ENCODE measurements around the gene ANK3. TPM values are rescaled to one million over a fixed set of nuclear protein-coding genes. Genes with fewer than 3 reads are reported as not detected.
A peak's percentile ranks its signal among the peaks of the same experiment; 100 is the strongest.

Gene ANK3
- total RNA-seq, 1 experiment from 2014 or later = 15.3 TPM

- Histone ChIP-seq H3K9me2 (ENCODE audit: insufficient read depth) (no peaks in the 10 kb centered on the region), H2AFZ (ENCODE audit: low read depth, low read length, poor library complexity, severe bottlenecking) (no peak overlapping the region), H3K9ac (ENCODE audit: low read length) (no peak overlapping the region), H3K4me1 (ENCODE audit: control insufficient read depth in 1 of 2, insufficient read depth in 2 of 2, low read length in 2 of 2) (peaks cover 3 to 24% of the 10 kb centered on the region in 2 experiments), H3K4me3 (replicated peaks in 1 of 2; ENCODE audit: low read depth in 1 of 2, low read length in 2 of 2) (no peak overlapping the region), H4K20me1 (ENCODE audit: insufficient read depth) (no peaks in the 10 kb centered on the region), H3K79me2 (ENCODE audit: insufficient read depth, low read length) (no peaks in the 10 kb centered on the region), H3K27me3 (ENCODE audit: insufficient read depth, low read length) (no peaks in the 10 kb centered on the region), H3K27ac (ENCODE audit: low read depth, low read length) (no peak overlapping the region), H3K9me3 (ENCODE audit: control insufficient read depth in 1 of 2, insufficient read depth in 1 of 2, low read depth in 1 of 2, low read length in 2 of 2) (peaks cover 0 to 5% of the 10 kb centered on the region in 2 experiments; a peak in 1 of 4 replicates), H3K36me3 (ENCODE audit: control insufficient read depth in 1 of 2, insufficient read depth in 2 of 2, low read length in 2 of 2) (no peaks in the 10 kb centered on the region), H3K4me2 (ENCODE audit: low read length) (peak overlapping the region; percentile 35)
- TF ChIP-seq JUND (IDR thresholded peaks at IDR 0.05) (peak; percentile 52; the same call in 1 of the 2 replicates), FOSL1 (IDR thresholded peaks at IDR 0.05; ENCODE audit: low read depth) (peak; percentile 51; the same call in 1 of the 2 replicates), EZH2 (IDR thresholded peaks at IDR 0.05) (no peak), SP1 (IDR thresholded peaks at IDR 0.05; ENCODE audit: low read depth) (peak; percentile 22; the same call in 1 of the 2 replicates)
- BruUV-seq (replicated peaks) = no TSS peak
- ATAC-seq = no peak; the same call in 1 of the 2 replicates
- POLR2A ChIA-PET = no interaction called here
- intact Hi-C loops (cut with micrococcal nuclease) = no loop called here
- CTCF ChIA-PET = no interaction called here
- RAD21 ChIA-PET (ENCODE audit: low non-redundant PET in 1 of 2, low total read pairs in 2 of 2, uncharacterized antibody in 2 of 2, unreplicated experiment in 2 of 2) = no interaction called here
- no peak for DNase-seq (ENCODE audit: low read depth, low spot score)
Observed at GRCh38 chr10:59993931-59994330, 395.7 kb downstream of the ANK3 start.

GRCh38 chr10:59991661-59992060, 398.0 kb downstream of the ANK3 start:
- peaks cover 0 to 5% of the 10 kb centered on the region in 2 experiments; a peak in 1 of 4 replicates for H3K9me3 ChIP-seq (ENCODE audit: control insufficient read depth in 1 of 2, insufficient read depth in 1 of 2, low read depth in 1 of 2, low read length in 2 of 2)
- no peaks in the 10 kb centered on the region for H3K79me2 ChIP-seq (ENCODE audit: insufficient read depth, low read length)
- H4K20me1 ChIP-seq (ENCODE audit: insufficient read depth) = no peaks in the 10 kb centered on the region
- no peak overlapping the region for H3K27ac ChIP-seq (ENCODE audit: low read depth, low read length)
- ATAC-seq (peak; percentile 81), DNase-seq (ENCODE audit: low read depth, low spot score) (peak; percentile 56)
- intact Hi-C loops (cut with micrococcal nuclease) = no loop called here
- no TSS peak for BruUV-seq (replicated peaks)
- ChIA-PET RAD21 (ENCODE audit: low non-redundant PET in 1 of 2, low total read pairs in 2 of 2, uncharacterized antibody in 2 of 2, unreplicated experiment in 2 of 2) (no interaction called here), CTCF (no interaction called here), POLR2A (no interaction called here)
- no peaks in the 10 kb centered on the region for H3K36me3 ChIP-seq (ENCODE audit: control insufficient read depth in 1 of 2, insufficient read depth in 2 of 2, low read length in 2 of 2)
- no peak overlapping the region for H3K9ac ChIP-seq (ENCODE audit: low read length)
- H3K27me3 ChIP-seq (ENCODE audit: insufficient read depth, low read length) = no peaks in the 10 kb centered on the region
- H3K4me1 ChIP-seq (ENCODE audit: control insufficient read depth in 1 of 2, insufficient read depth in 2 of 2, low read length in 2 of 2) = peaks cover 3 to 24% of the 10 kb centered on the region in 2 experiments
- H3K4me2 ChIP-seq (ENCODE audit: low read length) = peak overlapping the region; percentile 63
- H3K9me2 ChIP-seq (ENCODE audit: insufficient read depth) = no peaks in the 10 kb centered on the region
- H3K4me3 ChIP-seq (replicated peaks in 1 of 2; ENCODE audit: low read depth in 1 of 2, low read length in 2 of 2) = peak overlapping the region in 1 of 2 experiments; percentile 2; a peak in 1 of 4 replicates
- peak overlapping the region; percentile 81 for H2AFZ ChIP-seq (ENCODE audit: low read depth, low read length, poor library complexity, severe bottlenecking)
- peak; percentile 51 for TF ChIP-seq JUND (IDR thresholded peaks at IDR 0.05)
- TF ChIP-seq POLR2AphosphoS5 (IDR thresholded peaks at IDR 0.05; ENCODE audit: low read depth, low read length) = no peak
- TF ChIP-seq ELF1 (IDR thresholded peaks at IDR 0.05; ENCODE audit: borderline replicate concordance, low read depth) = peak; percentile 22; the same call in 1 of the 2 replicates
- TF ChIP-seq EZH2 (IDR thresholded peaks at IDR 0.05) = no peak
- no peak for TF ChIP-seq REST (IDR thresholded peaks at IDR 0.05; ENCODE audit: low read depth)
- no peak for TF ChIP-seq EZH2phosphoT487 (IDR thresholded peaks at IDR 0.05; ENCODE audit: borderline replicate concordance)
- peak; percentile 43; the same call in 1 of the 2 replicates for TF ChIP-seq FOSL1 (IDR thresholded peaks at IDR 0.05; ENCODE audit: low read depth)
- no peak for TF ChIP-seq SRF (IDR thresholded peaks at IDR 0.05; ENCODE audit: low read depth)
- no peak for TF ChIP-seq ZFX (IDR thresholded peaks at IDR 0.05)
- TF ChIP-seq ZNF274 (IDR thresholded peaks at IDR 0.05; ENCODE audit: low read depth, low read length) = no peak
- no peak for TF ChIP-seq MAX (IDR thresholded peaks at IDR 0.05)
- TF ChIP-seq SP1 (IDR thresholded peaks at IDR 0.05; ENCODE audit: low read depth) = peak; percentile 46; the same call in 1 of the 2 replicates
- no peak; the same call in 1 of the 2 replicates for TF ChIP-seq CBX3 (IDR thresholded peaks at IDR 0.05; ENCODE audit: low read depth)
- TF ChIP-seq EGR1 (IDR thresholded peaks at IDR 0.05; ENCODE audit: low read depth) = no peak
- no peak for TF ChIP-seq RAD21 (IDR thresholded peaks at IDR 0.05; ENCODE audit: low read depth)
- no peak for TF ChIP-seq CTCF (IDR thresholded peaks at IDR 0.05 in 2 of 3, conservative IDR thresholded peaks at IDR 0.05 in 1 of 3; ENCODE audit: borderline replicate concordance in 1 of 3, insufficient read depth in 1 of 3, low read depth in 2 of 3, low read length in 2 of 3)
- no peak for TF ChIP-seq CEBPB (IDR thresholded peaks at IDR 0.05; ENCODE audit: low read depth)
